Brain microvascular endothelial cell (primary cell): ENCODE data around the gene PSORS1C1.

ENCODE experiments used
- DNase-seq: peaks from one replicate; pipeline ENCODE4 v3.0.0-alpha.2; 2020
- H3K27ac ChIP-seq: fragments of 250-450 bp; sonication (Bioruptor Pico); 2 replicates; pipeline ENCODE4 v1.5.1; 2020; ENCODE audit warnings: mild to moderate bottlenecking, moderate library complexity
- H3K27me3 ChIP-seq: fragments of 250-450 bp; sonication (Bioruptor Pico); replicated peaks from 2 replicates; pipeline ENCODE4 v1.5.1; 2020; ENCODE audit warnings: mild to moderate bottlenecking
- H3K36me3 ChIP-seq: fragments of 250-450 bp; sonication (Bioruptor Pico); replicated peaks from 2 replicates; pipeline ENCODE4 v1.5.1; 2020; ENCODE audit warnings: mild to moderate bottlenecking
- H3K4me3 ChIP-seq: 2 replicates; pipeline ENCODE4 v1.5.1; 2011; ENCODE audit warnings: low read depth, mild to moderate bottlenecking, control low read depth, low read length, moderate library complexity
- in situ Hi-C: cut with HindIII; loops from 2 replicates; pipeline ENCODE4 v1.10.0; 2017; ENCODE audit warnings: low sequenced_read_pairs, low pct_ligation_motif_present
- TF ChIP-seq, protein P1 (sequence below): IDR thresholded peaks from 2 replicates; pipeline ENCODE4 v1.5.1; 2011; ENCODE audit warnings: low read depth, mild to moderate bottlenecking, moderate library complexity, low read length, control low read depth, inconsistent platforms; ENCODE audit errors: missing control alignments

PSORS1C1 gene

DNA sequence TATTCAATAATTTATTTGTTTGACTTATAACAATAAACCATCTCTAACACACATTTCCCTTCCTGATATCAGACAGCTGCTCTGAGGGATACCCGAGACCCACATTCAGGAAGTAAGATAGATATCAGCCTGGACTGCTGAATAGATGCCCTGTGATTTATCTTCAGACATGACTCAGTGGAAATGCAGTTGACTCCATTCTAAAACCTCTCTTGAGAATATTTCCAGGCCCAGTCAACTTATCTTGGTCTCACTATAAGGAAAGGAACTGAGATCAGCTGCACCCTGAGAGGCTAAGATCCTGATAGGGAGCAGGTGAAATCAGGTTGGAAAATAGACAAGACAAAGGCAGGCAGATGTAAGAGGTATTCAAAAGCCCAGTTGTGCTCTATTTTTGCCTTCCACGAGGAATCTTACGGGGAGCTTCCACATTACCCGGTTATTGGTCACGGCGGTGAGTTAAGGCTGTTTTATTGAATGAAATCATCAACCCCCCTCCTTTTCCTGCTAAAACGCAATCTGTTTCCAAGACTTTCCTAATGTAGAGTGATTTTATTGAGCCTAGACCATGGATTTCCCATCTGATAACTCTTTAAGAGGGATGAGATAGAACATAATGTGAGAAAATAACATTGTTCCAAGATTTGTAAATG, 27.7 kb upstream of the PSORS1C1 start:
- H3K36me3 ChIP-seq = no peaks in the 10 kb centered on the region
- peak; percentile 82 for DNase-seq
- TF ChIP-seq, protein P1, sequence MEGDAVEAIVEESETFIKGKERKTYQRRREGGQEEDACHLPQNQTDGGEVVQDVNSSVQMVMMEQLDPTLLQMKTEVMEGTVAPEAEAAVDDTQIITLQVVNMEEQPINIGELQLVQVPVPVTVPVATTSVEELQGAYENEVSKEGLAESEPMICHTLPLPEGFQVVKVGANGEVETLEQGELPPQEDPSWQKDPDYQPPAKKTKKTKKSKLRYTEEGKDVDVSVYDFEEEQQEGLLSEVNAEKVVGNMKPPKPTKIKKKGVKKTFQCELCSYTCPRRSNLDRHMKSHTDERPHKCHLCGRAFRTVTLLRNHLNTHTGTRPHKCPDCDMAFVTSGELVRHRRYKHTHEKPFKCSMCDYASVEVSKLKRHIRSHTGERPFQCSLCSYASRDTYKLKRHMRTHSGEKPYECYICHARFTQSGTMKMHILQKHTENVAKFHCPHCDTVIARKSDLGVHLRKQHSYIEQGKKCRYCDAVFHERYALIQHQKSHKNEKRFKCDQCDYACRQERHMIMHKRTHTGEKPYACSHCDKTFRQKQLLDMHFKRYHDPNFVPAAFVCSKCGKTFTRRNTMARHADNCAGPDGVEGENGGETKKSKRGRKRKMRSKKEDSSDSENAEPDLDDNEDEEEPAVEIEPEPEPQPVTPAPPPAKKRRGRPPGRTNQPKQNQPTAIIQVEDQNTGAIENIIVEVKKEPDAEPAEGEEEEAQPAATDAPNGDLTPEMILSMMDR = no peak
- H3K27ac ChIP-seq = peak overlapping the region; percentile 76
- in situ Hi-C loops = no loop called here
- peak overlapping the region; percentile 20 for H3K4me3 ChIP-seq
- H3K27me3 ChIP-seq = no peaks in the 10 kb centered on the region

DNA sequence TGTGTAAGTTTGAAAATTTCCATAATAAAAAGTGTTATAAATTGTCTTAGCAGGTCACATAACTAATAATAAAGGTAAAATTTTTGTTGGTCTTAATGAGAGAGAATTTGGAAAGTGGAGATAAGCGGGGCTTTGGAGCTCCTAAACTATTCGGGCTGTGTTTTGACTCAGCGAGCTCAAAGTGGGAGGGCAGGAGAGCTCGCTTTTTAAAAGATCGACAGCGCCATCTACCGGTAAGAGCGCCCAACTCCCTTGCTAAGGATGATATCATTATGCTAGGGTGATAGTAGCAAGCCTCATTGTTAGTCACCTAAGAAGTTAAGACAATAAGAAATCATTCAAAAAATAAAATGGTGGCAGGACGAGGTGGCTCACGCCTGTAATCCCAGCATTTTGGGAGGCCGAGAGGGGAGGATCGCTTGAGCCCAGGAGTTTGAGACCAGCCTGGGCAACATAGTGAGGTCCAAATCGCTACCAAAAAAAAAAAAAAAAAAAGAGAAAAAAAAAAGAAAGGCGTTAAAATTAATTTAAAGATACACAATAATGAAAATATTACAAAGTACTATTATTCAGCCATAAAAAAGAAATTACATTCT, 27.0 kb upstream of the PSORS1C1 start:
- Histone ChIP-seq H3K27me3 (no peaks in the 10 kb centered on the region), H3K27ac (peak overlapping the region; percentile 76), H3K36me3 (no peaks in the 10 kb centered on the region), H3K4me3 (peak overlapping the region; percentile 20)
- in situ Hi-C loops = no loop called here
- peak; percentile 93 for DNase-seq
- TF ChIP-seq, protein P1 = peak; percentile 80

- no peak overlapping the region for H3K4me3 ChIP-seq
- in situ Hi-C loops = no loop called here
- TF ChIP-seq, protein P1 = no peak
These were observed 24.2 kb upstream of the PSORS1C1 start for GRCh38 chr6:31090275-31090972.

DNA sequence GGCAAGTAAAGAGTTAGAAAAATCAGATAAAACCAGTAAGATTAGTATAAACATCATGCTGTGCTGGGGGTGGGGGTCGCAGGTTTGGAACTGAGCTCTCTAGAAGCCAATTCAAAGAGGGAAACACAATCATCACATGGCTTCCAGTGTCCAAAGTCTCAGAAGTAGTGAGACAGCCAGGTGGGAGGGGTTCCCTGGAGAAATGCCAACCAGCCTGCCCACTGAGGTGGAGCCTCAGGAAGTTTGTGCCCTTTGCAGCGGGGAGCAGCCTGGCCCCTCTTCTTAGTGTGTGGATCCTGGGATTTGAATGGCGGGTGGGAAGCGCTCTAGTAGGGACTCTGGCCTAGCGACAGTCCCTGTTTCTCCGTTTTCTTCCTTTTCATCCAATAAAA, 23.6 kb upstream of the PSORS1C1 start:
- in situ Hi-C loops = no loop called here

More at GRCh38 chr6:31090275-31090972, 24.2 kb upstream of the PSORS1C1 start:
- no peak for DNase-seq
- Histone ChIP-seq H3K27ac (no peak overlapping the region), H3K36me3 (no peaks in the 10 kb centered on the region), H3K27me3 (no peaks in the 10 kb centered on the region)

GRCh38 chr6:31091680-31092079, 22.9 kb upstream of the PSORS1C1 start:
- Histone ChIP-seq H3K4me3 (no peak overlapping the region), H3K36me3 (no peaks in the 10 kb centered on the region), H3K27ac (no peak overlapping the region), H3K27me3 (no peaks in the 10 kb centered on the region)
- in situ Hi-C loops = no loop called here
- TF ChIP-seq, protein P1 = no peak
- DNase-seq = no peak

More for the DNA sequence above, 23.6 kb upstream of the PSORS1C1 start:
- TF ChIP-seq, protein P1 = no peak
- H3K4me3 ChIP-seq = no peak overlapping the region
- H3K27ac ChIP-seq = no peak overlapping the region
- H3K27me3 ChIP-seq = no peaks in the 10 kb centered on the region
- H3K36me3 ChIP-seq = no peaks in the 10 kb centered on the region
- no peak for DNase-seq
